CD4-positive, alpha-beta T cell (primary cell): ENCODE results near the gene CLDN10. TPM values are rescaled to one million over a fixed set of nuclear protein-coding genes. Genes with fewer than 3 reads are reported as not detected.

Experiments
- ATAC-seq: fragments of 200-7000 bp; cut with Tn5 transposase; one replicate; pipeline ENCODE4 v1.10.0; 2022; ENCODE audit warnings: mild to moderate bottlenecking; ENCODE audit not compliant: poor library complexity
- CTCF ChIA-PET: fragments of 350-600 bp; sonication (Branson Sonifier 250); formaldehyde crosslinking; loops from one replicate; lab custom pipeline; 2021; ENCODE audit warnings: antibody characterized with exemption, inconsistent platforms; lab: Charles Lee
- POLR2A ChIA-PET: fragments of 350-600 bp; sonication (Branson Sonifier 250); formaldehyde crosslinking; loops from one replicate; lab custom pipeline; 2021; ENCODE audit warnings: antibody characterized with exemption, inconsistent platforms; lab: Charles Lee
- DNase-seq, 14 experiments: peaks; one replicate each; pipeline ENCODE4 v3.0.0-alpha.2; 2013 to 2020; ENCODE audit warnings: mixed read lengths in 2 of 14
- H3K27ac ChIP-seq, 2 donors: one replicate each; pipeline versions ENCODE4 v1.5.1 to v1.7.0; 2013; ENCODE audit warnings: low read length in 2 of 2, low read depth in 1 of 2, mild to moderate bottlenecking in 1 of 2
- H3K27me3 ChIP-seq, 2 experiments: 1 replicate in 1 of 2; 2 replicates in 1 of 2; pipeline versions ENCODE4 v1.6.1 to v1.7.0; 2013; ENCODE audit warnings: low read length in 2 of 2, control low read depth in 1 of 2, mild to moderate bottlenecking in 1 of 2, moderate library complexity in 1 of 2; ENCODE audit not compliant: insufficient read depth in 2 of 2, control insufficient read depth in 1 of 2
- H3K36me3 ChIP-seq: one replicate; pipeline ENCODE4 v1.6.1; 2013; ENCODE audit warnings: low read length, control low read depth; ENCODE audit not compliant: insufficient read depth
- H3K4me1 ChIP-seq: one replicate; pipeline ENCODE4 v1.6.1; 2013; ENCODE audit warnings: low read length, control low read depth; ENCODE audit not compliant: insufficient read depth
- H3K4me3 ChIP-seq: one replicate; pipeline ENCODE4 v1.5.1; 2013; ENCODE audit warnings: mild to moderate bottlenecking, low read length, moderate library complexity
- H3K9me3 ChIP-seq, 2 experiments: 1 replicate in 1 of 2; 2 replicates in 1 of 2; pipeline versions ENCODE4 v1.6.1 to v1.7.0; 2013; ENCODE audit warnings: low read length in 2 of 2, mild to moderate bottlenecking in 2 of 2, control low read depth in 1 of 2, moderate library complexity in 1 of 2; ENCODE audit not compliant: control insufficient read depth in 1 of 2, insufficient read depth in 1 of 2
- H3K27ac Mint-ChIP-seq: one replicate; pipeline ENCODE4 v1.8.0; 2020; ENCODE audit warnings: mixed read lengths
- H3K27me3 Mint-ChIP-seq: one replicate; pipeline ENCODE4 v1.8.0; 2021; ENCODE audit warnings: mixed read lengths
- H3K36me3 Mint-ChIP-seq: one replicate; pipeline ENCODE4 v1.8.0; 2021; ENCODE audit warnings: low read depth, mixed read lengths
- H3K4me1 Mint-ChIP-seq: one replicate; pipeline ENCODE4 v1.8.0; 2021; ENCODE audit warnings: low read depth, mixed read lengths
- H3K4me3 Mint-ChIP-seq: one replicate; pipeline ENCODE4 v1.8.0; 2020; ENCODE audit warnings: mild to moderate bottlenecking, mixed read lengths
- H3K9me3 Mint-ChIP-seq: one replicate; pipeline ENCODE4 v1.8.0; 2020; ENCODE audit warnings: mixed read lengths
- intact Hi-C, 2 experiments: fragments of 100-400 bp; cut with DNase I in 1 of 2; cut with micrococcal nuclease in 1 of 2; formaldehyde crosslinking; loops; one replicate each; pipeline versions ENCODE4 v1.15.1 to v1.9.0; 2023 to 2025; cut with DNase I, micrococcal nuclease
- total RNA-seq, 174 experiments: library from RNA in 2 of 174; stranded (reverse) in 2 of 174; gene quantifications; one replicate each; pipeline ENCODE4 v1.2.3 and lab custom pipeline; 2021 to 2026
- TF ChIP-seq, protein P1 (sequence below): fragments of 200-600 bp; IDR thresholded peaks from one replicate; pipeline ENCODE4 v1.8.0; 2022; ENCODE audit warnings: antibody characterized with exemption, mild to moderate bottlenecking

The CLDN10 gene
- total RNA-seq, 2 experiments from 2014 or later, result not detected

GRCh38 chr13:95557013-95557412, 4.5 kb downstream of the CLDN10 start:
- H3K9me3 Mint-ChIP-seq, result no peaks in the 10 kb centered on the region
- H3K4me1 Mint-ChIP-seq, result peaks cover 13% of the 10 kb centered on the region
- Histone ChIP-seq H3K36me3 (no peaks in the 10 kb centered on the region), H3K4me1 (peaks cover 12% of the 10 kb centered on the region), H3K4me3 (no peak overlapping the region), H3K27me3 (peaks cover 26% of the 10 kb centered on the region in 2 experiments), H3K9me3 (peaks cover 0 to 13% of the 10 kb centered on the region in 2 experiments), H3K27ac (no peak overlapping the region)
- TF ChIP-seq, protein P1, sequence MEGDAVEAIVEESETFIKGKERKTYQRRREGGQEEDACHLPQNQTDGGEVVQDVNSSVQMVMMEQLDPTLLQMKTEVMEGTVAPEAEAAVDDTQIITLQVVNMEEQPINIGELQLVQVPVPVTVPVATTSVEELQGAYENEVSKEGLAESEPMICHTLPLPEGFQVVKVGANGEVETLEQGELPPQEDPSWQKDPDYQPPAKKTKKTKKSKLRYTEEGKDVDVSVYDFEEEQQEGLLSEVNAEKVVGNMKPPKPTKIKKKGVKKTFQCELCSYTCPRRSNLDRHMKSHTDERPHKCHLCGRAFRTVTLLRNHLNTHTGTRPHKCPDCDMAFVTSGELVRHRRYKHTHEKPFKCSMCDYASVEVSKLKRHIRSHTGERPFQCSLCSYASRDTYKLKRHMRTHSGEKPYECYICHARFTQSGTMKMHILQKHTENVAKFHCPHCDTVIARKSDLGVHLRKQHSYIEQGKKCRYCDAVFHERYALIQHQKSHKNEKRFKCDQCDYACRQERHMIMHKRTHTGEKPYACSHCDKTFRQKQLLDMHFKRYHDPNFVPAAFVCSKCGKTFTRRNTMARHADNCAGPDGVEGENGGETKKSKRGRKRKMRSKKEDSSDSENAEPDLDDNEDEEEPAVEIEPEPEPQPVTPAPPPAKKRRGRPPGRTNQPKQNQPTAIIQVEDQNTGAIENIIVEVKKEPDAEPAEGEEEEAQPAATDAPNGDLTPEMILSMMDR, result no peak
- DNase-seq (no peak), ATAC-seq (no peak)
- H3K36me3 Mint-ChIP-seq, result no peaks in the 10 kb centered on the region
- no peak overlapping the region for H3K4me3 Mint-ChIP-seq
- ChIA-PET POLR2A (no interaction called here), CTCF (no interaction called here)
- peaks cover 58% of the 10 kb centered on the region for H3K27me3 Mint-ChIP-seq
- intact Hi-C loops, result no loop called here
- H3K27ac Mint-ChIP-seq, result no peak overlapping the region

DNA sequence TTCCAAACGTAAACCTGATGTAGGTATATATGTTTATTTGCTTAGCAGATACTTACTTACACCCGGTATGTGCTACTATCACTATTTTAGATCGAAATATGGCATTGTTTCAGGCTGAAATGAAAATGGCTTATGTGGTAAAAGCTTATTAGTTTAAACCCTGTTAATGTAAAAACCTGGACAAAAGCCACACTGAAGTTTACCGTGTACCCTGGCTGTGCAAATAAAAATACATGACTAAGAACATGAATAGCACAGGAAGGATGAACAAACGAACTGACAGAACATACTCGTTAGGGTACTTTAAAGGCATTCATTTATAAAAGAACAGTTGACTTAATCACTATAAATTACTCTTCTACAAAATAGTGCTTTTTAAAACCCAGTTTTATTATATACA, 6.6 kb downstream of the CLDN10 start:
- Mint-ChIP-seq H3K4me1 (peaks cover 5% of the 10 kb centered on the region), H3K4me3 (no peak overlapping the region), H3K36me3 (no peaks in the 10 kb centered on the region), H3K27ac (no peak overlapping the region), H3K27me3 (peaks cover 49% of the 10 kb centered on the region), H3K9me3 (no peaks in the 10 kb centered on the region)
- DNase-seq (no peak), ATAC-seq (no peak)
- Histone ChIP-seq H3K36me3 (no peaks in the 10 kb centered on the region), H3K4me1 (no peaks in the 10 kb centered on the region), H3K27ac (no peak overlapping the region), H3K9me3 (peaks cover 0 to 3% of the 10 kb centered on the region in 2 experiments), H3K27me3 (peaks cover 10% of the 10 kb centered on the region in 2 experiments), H3K4me3 (no peak overlapping the region)
- TF ChIP-seq, protein P1, result no peak
- ChIA-PET CTCF (no interaction called here), POLR2A (no interaction called here)
- intact Hi-C loops, result no loop called here

DNA sequence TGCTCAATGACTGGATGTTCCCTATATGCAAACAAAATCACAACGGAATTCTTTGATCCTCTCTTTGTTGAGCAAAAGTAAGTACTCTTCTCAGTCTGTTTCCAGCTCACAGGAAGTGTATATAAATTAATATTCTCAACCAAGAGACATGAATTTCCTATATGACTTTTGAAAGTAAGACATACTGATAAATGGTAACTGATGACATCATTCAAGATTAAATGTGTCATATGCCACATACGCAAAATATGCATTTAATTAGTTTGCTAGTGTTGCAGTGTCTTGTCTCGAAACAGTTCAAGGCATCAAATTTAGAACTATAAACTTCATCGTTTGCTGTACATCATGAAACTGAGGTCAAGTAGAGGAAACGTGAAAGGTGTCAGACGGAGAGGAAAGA, 7.9 kb downstream of the CLDN10 start:
- H3K4me1 Mint-ChIP-seq, result no peaks in the 10 kb centered on the region
- Histone ChIP-seq H3K27me3 (peaks cover 5 to 7% of the 10 kb centered on the region in 2 experiments), H3K4me1 (no peaks in the 10 kb centered on the region), H3K4me3 (no peak overlapping the region), H3K9me3 (no peaks in the 10 kb centered on the region), H3K27ac (no peak overlapping the region), H3K36me3 (no peaks in the 10 kb centered on the region)
- no peak overlapping the region for H3K27ac Mint-ChIP-seq
- TF ChIP-seq, protein P1, result no peak
- CTCF ChIA-PET, result no interaction called here
- ATAC-seq (no peak), DNase-seq (no peak)
- H3K27me3 Mint-ChIP-seq, result peaks cover 42% of the 10 kb centered on the region
- no peak overlapping the region for H3K4me3 Mint-ChIP-seq
- no peaks in the 10 kb centered on the region for H3K36me3 Mint-ChIP-seq
- POLR2A ChIA-PET, result no interaction called here
- intact Hi-C loops, result no loop called here
- no peaks in the 10 kb centered on the region for H3K9me3 Mint-ChIP-seq
